Stomach (tissue), 9 donors: ENCODE data around the gene CACNA2D2. TPM values are rescaled to one million over a fixed set of nuclear protein-coding genes. Genes with fewer than 3 reads are reported as not detected.

Experiments used
- DNase-seq, 2 donors: peaks; one replicate each; pipeline versions ENCODE4 v3.0.0 to v3.0.0-alpha.2; 2013 to 2019
- H3K27ac ChIP-seq, 5 donors: fragments of 200-600 bp in 4 of 5; sonication (generic) in 4 of 5; one replicate each; pipeline ENCODE4 v1.5.1; 2013 to 2019; ENCODE audit warnings: mild to moderate bottlenecking in 1 of 5, moderate library complexity in 1 of 5
- H3K27me3 ChIP-seq, 3 donors: fragments of 200-600 bp; sonication (generic); one replicate each; pipeline ENCODE4 v1.5.1; 2017 to 2019; ENCODE audit warnings: mixed run types in 1 of 3
- H3K36me3 ChIP-seq, 4 donors: fragments of 200-600 bp; sonication (generic); 1 replicate in 3 of 4; 2 replicates in 1 of 4; pipeline ENCODE4 v1.5.1; 2016 to 2019
- H3K4me1 ChIP-seq, 4 donors: fragments of 200-600 bp; sonication (generic); one replicate each; pipeline ENCODE4 v1.5.1; 2016 to 2019
- H3K4me3 ChIP-seq, 4 donors: fragments of 200-600 bp; sonication (generic) in 3 of 4; one replicate each; pipeline ENCODE4 v1.5.1; 2016 to 2019; ENCODE audit warnings: mild to moderate bottlenecking in 1 of 4
- H3K9me3 ChIP-seq, 4 donors: fragments of 200-600 bp; sonication (generic); one replicate each; pipeline ENCODE4 v1.5.1; 2016 to 2019
- EP300 ChIP-seq: sonication (generic); formaldehyde crosslinking; IDR thresholded peaks from one replicate; pipeline ENCODE4 v1.6.1; 2017; ENCODE audit warnings: antibody characterized with exemption
- POLR2A ChIP-seq, 4 donors: fragments of 450-650 bp; IDR thresholded peaks; one replicate each; pipeline ENCODE4 v1.6.1; 2016; ENCODE audit warnings: antibody characterized with exemption in 4 of 4, control low read depth in 2 of 4, mild to moderate bottlenecking in 1 of 4, moderate library complexity in 1 of 4
- POLR2AphosphoS5 ChIP-seq, 3 donors: sonication (generic); formaldehyde crosslinking; IDR thresholded peaks; one replicate each; pipeline ENCODE4 v1.6.1; 2016; ENCODE audit warnings: antibody characterized with exemption in 3 of 3
- WGBS, 5 donors: extraction: QIAGEN DNeasy Blood & Tissue Kit in 3 of 5; methylation state at CpG; one replicate each; pipeline versions ENCODE4 v1.1.5 to v1.1.7; 2013 to 2018; 5-methylcytosine and 5-hydroxymethylcytosine counted together
- intact Hi-C: fragments of 100-400 bp; cut with DNase I; formaldehyde crosslinking; loops from one replicate; pipeline ENCODE4 v1.15.1; 2023; ENCODE audit warnings: low total_unique reads
- polyA plus RNA-seq, 3 donors: library from polyadenylated mRNA; stranded (reverse); fragments of 200-250 nt; gene quantifications; one replicate each; pipeline ENCODE4 v1.2.3, GENCODE V29; 2013
- total RNA-seq, 5 donors: library from RNA; depleted of rRNA; stranded (reverse); fragments of >200 nt; gene quantifications; one replicate each; pipeline versions ENCODE4 v1.1.0 to v1.2.3, GENCODE V29; 2014 to 2016
- TF ChIP-seq, protein P1 (sequence below), 7 experiments: fragments of 450-650 bp in 4 of 7; fragments of 200-600 bp in 3 of 7; sonication (generic) in 3 of 7; IDR thresholded peaks; one replicate each; pipeline ENCODE4 v1.5.1; 2016 to 2019; ENCODE audit warnings: antibody characterized with exemption in 7 of 7, control low read depth in 2 of 7, mild to moderate bottlenecking in 1 of 7
- donor health status: healthy with polysubstance abuse.
- donor health status: Bipolar disorder and iron deficiency.
- donor health status: healthy.

Gene CACNA2D2
- total and polyA plus RNA-seq, 8 donors, result 0.92 to 45.8 (median 1.9) TPM

DNA sequence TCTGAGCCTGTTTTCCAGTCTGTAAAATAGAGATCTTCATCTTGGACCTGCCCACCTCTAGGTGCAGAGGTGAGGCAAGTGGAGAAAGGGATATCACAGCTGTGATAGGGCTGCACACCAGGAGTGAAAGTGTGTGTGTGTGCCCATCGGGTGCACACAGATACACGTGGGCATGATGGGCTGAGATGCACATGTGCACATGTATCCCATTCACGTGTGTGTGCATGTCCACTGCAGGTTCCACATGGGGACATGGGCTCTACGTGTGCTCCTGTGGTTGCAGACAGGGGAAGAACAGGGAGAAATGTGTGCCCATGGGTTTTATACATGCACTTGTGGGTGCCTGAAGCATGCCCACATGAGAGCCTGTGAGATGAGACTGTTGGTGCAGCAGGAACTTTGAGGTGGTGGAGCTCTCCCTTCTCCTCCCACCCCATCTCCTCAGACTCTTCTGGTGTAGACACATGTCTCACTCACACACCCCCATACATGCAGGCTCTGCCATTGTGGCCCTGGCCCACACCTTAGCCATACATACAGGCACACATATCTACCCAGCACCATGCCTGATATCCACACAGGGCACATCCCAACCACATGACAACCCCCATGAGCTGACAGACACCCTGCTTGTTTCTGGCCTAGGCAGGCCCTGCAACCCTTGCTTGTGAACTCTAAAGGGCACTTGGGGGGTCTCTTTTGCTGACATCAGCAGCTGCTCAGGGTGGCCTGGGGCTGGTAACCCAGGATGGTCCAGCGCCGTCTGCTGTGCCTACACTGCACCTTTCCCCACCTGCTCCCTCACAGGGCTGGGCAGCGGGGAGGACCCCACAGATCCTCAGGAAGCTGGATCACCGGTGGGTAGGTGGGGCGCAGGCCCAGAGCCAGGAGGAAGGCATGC, 86.4 kb downstream of the CACNA2D2 start:
- intact Hi-C loops, result no loop called here
- DNase-seq, result no peak
- H3K4me1 ChIP-seq, result no peaks in the 10 kb centered on the region
- no peak overlapping the region for H3K27ac ChIP-seq
- TF ChIP-seq, protein P1, sequence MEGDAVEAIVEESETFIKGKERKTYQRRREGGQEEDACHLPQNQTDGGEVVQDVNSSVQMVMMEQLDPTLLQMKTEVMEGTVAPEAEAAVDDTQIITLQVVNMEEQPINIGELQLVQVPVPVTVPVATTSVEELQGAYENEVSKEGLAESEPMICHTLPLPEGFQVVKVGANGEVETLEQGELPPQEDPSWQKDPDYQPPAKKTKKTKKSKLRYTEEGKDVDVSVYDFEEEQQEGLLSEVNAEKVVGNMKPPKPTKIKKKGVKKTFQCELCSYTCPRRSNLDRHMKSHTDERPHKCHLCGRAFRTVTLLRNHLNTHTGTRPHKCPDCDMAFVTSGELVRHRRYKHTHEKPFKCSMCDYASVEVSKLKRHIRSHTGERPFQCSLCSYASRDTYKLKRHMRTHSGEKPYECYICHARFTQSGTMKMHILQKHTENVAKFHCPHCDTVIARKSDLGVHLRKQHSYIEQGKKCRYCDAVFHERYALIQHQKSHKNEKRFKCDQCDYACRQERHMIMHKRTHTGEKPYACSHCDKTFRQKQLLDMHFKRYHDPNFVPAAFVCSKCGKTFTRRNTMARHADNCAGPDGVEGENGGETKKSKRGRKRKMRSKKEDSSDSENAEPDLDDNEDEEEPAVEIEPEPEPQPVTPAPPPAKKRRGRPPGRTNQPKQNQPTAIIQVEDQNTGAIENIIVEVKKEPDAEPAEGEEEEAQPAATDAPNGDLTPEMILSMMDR (IDR thresholded peaks at IDR 0.05), result no peak
- TF ChIP-seq EP300 (no peak), POLR2A (IDR thresholded peaks at IDR 0.05) (no peak), POLR2AphosphoS5 (IDR thresholded peaks at IDR 0.05) (no peak)
- no peaks in the 10 kb centered on the region for H3K36me3 ChIP-seq
- H3K27me3 ChIP-seq, result no peaks in the 10 kb centered on the region
- WGBS, 5 donors, result 79 to 94% (median 90%) methylated on average over 5 to 9 of the region's 9 CpGs
- H3K4me3 ChIP-seq, result no peak overlapping the region
- H3K9me3 ChIP-seq, result no peaks in the 10 kb centered on the region

DNA sequence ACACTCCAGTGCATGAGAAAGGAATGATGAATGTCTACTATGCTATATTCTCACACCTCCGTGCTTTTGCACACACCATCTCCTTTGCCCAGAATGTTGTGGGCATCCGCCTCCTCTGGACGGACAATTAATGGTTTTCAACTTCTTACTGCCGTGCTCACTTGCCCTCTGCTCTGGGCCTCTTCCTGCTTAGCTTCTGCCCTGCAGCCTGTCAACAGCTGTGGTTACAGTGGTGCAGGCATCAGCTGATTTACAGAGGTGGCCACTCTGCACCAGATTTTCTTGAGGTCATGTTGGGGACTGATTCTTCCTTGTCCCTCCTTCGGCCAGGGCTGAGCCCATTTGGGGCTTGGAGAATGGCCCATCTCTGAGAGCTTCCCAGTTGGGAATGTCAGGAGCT, 87.6 kb downstream of the CACNA2D2 start:
- no peak for DNase-seq
- H3K4me3 ChIP-seq, result no peak overlapping the region
- no peaks in the 10 kb centered on the region for H3K36me3 ChIP-seq
- WGBS, 5 donors, result 54 to 73% (median 65%) methylated on average over 5 of the region's 5 CpGs
- no peaks in the 10 kb centered on the region for H3K4me1 ChIP-seq
- H3K9me3 ChIP-seq, result no peaks in the 10 kb centered on the region
- intact Hi-C loops, result no loop called here
- no peaks in the 10 kb centered on the region for H3K27me3 ChIP-seq
- H3K27ac ChIP-seq, result no peak overlapping the region
- TF ChIP-seq EP300 (no peak), POLR2AphosphoS5 (IDR thresholded peaks at IDR 0.05) (no peak), POLR2A (IDR thresholded peaks at IDR 0.05) (no peak)
- TF ChIP-seq, protein P1 (IDR thresholded peaks at IDR 0.05), result no peak

DNA sequence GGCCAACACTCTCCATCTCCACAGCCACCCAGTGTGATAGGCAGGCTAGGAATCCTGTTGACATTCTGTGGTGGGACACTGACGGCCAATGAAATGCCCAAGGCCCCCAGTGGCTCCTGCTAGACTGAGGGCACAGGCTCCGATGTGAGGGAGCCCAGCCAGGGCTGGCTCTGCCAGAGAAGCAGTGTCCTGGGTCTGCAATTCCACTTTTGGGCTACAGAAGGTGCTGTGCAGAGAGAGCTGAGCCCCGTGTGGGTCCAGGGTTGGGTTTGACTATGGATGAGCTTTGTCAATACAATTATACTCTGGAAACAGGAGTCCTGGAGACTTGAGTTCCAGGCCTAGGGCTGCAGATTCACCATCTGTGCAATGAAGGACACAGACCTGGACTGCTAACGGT, 88.4 kb downstream of the CACNA2D2 start:
- no peak for TF ChIP-seq POLR2A (IDR thresholded peaks at IDR 0.05)
- TF ChIP-seq EP300, result no peak
- TF ChIP-seq POLR2AphosphoS5 (IDR thresholded peaks at IDR 0.05), result no peak
- TF ChIP-seq, protein P1 (IDR thresholded peaks at IDR 0.05), result no peak
- WGBS, 5 donors, result 62 to 76% (median 75%) methylated on average over 4 of the region's 4 CpGs
- Histone ChIP-seq H3K4me1 (no peaks in the 10 kb centered on the region), H3K36me3 (no peaks in the 10 kb centered on the region), H3K27me3 (no peaks in the 10 kb centered on the region), H3K27ac (no peak overlapping the region), H3K9me3 (no peaks in the 10 kb centered on the region), H3K4me3 (no peak overlapping the region)
- DNase-seq, result no peak
- intact Hi-C loops, result no loop called here

DNA sequence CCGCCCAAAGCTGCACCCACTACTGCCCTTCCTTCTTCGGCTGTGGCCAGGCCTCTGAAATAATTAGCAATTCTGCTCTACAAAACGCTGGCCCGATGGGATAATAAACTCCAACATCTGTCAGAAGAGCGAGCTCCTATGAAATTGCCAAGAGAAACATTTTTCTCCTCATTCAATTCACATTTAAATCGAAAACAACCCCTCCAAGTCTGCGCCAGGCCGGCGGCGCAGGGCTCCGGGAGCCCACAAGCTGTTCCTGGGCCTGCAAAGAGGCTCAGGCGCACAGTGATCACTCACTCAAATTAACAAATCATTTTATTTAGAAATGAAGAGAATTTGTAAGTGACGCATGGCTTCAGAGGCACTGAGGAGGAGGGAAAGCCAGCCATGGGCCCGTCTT, 88.8 kb downstream of the CACNA2D2 start:
- no peak for TF ChIP-seq EP300
- TF ChIP-seq POLR2AphosphoS5 (IDR thresholded peaks at IDR 0.05), result no peak
- TF ChIP-seq, protein P1 (IDR thresholded peaks at IDR 0.05), result no peak
- TF ChIP-seq POLR2A (IDR thresholded peaks at IDR 0.05), result no peak
- Histone ChIP-seq H3K27me3 (no peaks in the 10 kb centered on the region), H3K4me3 (no peak overlapping the region), H3K9me3 (no peaks in the 10 kb centered on the region), H3K27ac (no peak overlapping the region), H3K4me1 (no peaks in the 10 kb centered on the region), H3K36me3 (no peaks in the 10 kb centered on the region)
- no peak for DNase-seq
- intact Hi-C loops, result no loop called here
- 89 to 95% (median 94%) methylated on average over 14 of the region's 14 CpGs for WGBS, 5 donors
